Measurements from ENCODE around the gene ZEB2.
"Not testable (repeated sequence)": the region's sequence is repeated elsewhere in the genome, so short reads cannot be mapped to it uniquely, and the experiment has no call there.

ZEB2 gene

DNA sequence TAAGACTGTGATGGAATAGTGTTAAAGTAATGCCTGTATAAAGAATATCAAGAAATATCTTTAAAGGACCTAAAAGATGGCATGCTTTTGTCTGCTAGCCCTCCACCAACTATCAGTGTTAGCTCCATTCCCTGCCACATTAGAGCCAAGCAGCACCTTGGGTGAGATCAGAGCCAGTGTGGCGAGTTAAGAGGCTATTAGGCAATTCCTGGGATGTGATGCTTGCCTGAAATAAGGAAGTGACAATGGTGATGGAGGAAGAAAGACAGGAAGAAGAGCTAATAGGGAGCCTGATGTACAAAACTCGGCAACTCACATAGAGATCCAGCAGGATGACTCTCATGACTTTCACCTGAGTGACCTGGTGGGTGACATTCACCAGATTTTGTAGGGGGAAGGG, 143.5 kb downstream of the ZEB2 start:
- DNase-seq = no peak

- no peak for DNase-seq
Observed at GRCh38 chr2:144374163-144374661, 145.7 kb downstream of the ZEB2 start.

DNA sequence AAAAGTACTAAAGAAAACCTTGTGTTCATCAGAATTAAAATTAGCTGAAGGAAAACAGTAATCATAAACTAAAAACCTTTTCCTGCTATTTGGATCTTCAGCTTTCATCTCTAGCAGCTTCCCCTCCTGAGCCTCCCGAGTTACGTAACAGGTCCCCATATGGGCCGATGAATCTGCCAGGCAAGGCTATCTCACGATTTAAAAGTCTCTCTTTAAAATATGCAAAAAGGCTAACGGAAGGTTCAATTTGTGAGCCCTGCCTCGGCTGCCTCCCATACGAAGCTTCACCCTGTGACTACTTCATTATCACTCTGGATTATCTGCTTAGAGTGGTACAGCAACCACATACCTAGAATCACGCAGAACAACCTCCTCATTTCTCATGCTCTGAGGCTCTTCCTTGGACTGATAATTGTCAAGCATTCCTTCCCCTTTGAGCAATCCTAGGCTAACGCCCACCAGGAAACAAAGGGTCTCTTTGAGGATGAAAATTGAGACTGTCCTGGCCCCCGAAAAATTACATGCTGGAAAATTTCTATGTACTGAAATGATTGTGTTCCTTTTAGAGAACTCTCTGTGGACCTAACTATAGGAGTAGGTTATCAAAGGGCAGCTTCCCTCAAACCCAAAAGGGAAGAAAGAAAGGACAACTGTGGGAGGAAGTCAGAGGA, 147.4 kb downstream of the ZEB2 start:
- no peak for DNase-seq

DNA sequence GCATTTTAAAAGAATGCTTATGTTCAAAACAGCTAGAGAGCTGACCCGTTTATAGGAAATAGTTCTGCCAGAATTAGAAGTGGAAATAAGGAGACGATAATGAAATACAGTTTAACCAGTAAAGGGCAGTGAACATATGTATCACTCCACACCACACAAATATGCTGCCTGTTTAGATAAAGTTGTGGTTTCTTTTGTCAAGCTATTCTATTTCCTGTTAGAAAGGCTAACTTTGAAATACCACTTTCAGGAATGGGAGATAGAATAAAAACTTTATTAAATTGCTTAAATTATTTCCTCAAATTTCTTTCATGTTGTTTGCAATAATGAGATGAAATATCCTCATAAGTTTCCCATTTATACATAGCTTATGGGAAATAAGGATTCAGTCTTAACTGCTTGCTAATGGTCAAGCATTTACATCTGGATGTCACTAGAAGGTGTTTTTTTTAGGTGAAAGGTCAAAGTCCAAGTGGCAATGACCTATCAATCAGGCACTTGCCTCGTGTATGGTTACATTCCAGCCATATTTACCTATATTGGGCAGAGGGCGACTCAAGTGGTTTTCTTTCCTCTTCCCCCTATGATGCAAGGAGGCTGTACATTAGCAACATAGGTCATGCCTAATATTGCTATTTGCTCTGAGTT, 148.9 kb downstream of the ZEB2 start:
- DNase-seq = no peak

GRCh38 chr2:144369416-144369815, 150.5 kb downstream of the ZEB2 start:
- DNase-seq = no peak

DNA sequence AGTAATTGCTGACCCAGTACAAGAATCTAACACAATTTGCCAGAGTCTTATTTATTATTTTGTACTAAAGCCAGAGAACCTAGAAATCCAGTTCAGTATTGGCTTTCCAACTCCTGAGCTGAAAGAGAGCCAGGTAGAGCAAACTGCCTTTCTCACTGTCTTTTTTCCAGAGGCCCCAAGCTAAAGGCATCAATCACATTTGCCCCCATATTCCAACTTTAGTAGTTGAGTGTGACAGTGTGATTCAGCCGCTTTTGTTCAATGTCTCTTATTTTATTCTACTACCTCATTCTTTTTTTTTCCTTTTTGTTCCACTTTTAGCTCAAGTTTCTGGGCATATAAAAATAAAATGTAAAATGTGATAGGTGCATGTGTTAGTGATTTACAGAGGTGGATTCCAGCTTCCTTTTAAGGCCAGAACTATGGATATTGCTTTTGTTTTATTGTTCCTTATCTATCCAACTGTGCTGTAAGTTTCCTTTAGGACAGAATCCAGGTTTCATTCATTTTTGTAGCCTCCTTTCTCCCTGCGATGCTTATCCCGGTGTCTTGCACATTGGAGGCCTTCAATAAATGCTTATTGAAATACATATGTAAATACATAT, 153.0 kb downstream of the ZEB2 start:
- no peak for DNase-seq

GRCh38 chr2:144364944-144365738, 154.8 kb downstream of the ZEB2 start:
- no peak for DNase-seq

GRCh38 chr2:144364247-144364646, 155.7 kb downstream of the ZEB2 start:
- DNase-seq = not testable (repeated sequence)

DNA sequence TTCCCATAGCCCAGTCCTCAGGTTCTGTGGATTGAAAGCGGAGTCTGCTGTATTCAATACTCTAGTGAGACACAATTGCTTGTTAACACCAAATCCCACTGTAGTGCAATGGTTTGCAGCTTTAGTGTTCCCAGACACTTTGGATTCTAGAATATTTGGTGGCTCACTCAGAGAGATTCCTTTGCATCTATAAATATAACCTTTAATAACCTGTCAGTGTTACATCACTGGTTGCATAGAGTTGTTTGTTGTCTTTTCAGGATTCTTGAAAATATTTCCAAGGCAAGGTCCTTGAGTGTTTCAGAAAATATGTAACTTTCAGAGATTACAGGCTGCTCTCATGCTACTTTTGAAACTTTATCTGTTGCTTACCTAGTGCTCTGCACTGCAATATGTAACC, 157.5 kb downstream of the ZEB2 start:
- no peak for DNase-seq

GRCh38 chr2:144361742-144362141, 158.2 kb downstream of the ZEB2 start:
- DNase-seq = no peak

DNA sequence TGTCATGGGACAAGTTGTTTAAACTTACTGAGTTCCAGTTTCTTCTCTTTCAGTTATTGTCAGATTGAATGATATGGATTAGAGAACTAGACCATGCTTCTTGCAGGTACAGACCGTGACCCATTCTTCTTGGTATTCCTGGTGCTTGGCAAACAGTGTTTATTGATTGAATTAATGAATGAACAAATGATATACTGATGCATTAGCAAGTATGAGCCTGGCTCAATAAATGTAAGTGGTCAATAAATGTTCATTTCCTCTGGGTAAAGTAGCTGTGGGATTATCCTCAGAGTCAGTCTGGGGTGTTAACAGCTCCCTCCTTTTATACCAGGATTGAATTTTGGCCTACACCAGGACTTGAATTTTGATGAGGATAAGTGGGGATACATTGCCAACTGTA, 160.2 kb downstream of the ZEB2 start:
- DNase-seq = no peak

- no peak for DNase-seq
Observed at GRCh38 chr2:144358979-144359541, 160.9 kb downstream of the ZEB2 start.

DNA sequence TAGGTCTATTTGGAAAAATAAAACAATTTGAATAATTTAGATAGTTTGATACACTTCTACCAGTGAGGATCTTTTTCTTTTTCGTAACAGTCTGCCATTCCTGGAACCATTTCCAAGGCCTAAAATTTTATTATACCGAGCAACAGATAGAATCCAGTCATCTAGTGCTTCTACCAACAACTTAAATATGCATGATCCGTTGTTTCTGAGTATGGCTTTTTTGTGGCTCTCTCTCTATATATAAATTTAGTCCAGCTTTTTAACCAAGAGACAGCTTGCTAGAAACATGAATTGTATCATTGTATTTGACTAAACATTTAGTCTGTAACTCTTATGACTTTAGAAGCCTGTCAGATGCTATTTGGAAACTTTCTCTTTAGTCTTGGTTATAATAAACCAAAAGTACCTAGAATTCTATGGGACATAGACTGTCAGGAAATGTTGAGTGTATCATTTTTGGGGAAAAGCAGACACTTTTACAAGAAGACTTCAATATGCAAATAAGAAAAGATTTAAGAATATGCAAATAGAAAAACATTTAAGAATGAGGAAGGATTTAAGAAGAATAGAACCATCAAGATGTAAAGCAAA, 161.4 kb downstream of the ZEB2 start:
- no peak for DNase-seq

DNA sequence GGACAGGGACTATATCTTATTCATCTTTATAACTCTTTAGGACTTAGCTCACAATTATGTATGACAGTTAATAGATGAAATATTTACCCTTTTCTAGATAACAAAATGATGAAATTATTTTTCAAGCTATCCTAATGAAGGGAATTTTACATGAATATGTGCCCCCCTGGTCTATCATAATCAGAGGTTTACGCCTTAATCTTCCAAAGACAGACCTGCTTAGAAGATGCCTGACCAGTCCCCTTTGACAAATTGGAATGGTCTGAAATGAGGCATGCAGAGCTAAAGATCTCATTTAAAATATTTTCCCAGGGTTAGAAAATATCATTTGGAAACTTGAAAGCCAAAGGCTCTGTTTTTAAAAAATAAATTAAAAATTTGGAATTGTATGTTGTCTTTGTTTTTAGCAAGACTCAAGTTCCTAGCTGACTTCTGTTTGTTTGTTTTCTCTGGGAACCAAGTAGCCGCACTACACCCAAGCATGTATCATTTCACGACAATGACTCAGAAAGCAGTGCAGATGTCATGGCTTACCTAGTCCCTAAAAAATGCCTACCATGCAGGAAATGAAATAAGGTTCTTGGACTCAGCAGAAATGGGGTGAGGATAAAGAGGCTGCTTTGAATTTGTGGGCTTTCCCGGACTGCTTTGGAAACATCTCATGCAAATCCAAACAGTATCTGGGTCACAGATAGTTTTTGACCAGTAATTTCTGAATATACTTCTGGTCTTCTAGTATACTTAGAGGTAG, 162.1 kb downstream of the ZEB2 start:
- DNase-seq = no peak

- DNase-seq = no peak
Observed at GRCh38 chr2:144356402-144356801, 163.5 kb downstream of the ZEB2 start.

DNA sequence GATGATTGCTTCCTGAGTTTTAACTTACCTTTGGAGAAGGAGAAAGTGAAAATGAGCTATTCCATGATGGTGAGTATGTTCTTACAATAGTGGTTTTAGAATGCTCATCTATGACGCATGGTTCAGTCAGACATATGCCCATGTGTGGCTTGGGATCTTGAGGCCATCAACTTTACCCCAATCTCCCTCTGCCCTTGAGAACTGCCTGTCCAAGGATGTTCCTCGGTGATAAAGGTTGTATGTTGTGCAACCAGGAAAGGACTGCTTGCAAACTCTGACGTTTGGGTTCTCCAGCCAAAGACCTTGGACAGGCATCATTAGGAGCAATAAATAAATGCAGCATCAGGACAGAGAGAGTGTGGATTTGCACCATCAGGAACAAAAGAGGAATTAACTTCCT, 165.0 kb downstream of the ZEB2 start:
- no peak for DNase-seq

GRCh38 chr2:144351687-144352086, 168.2 kb downstream of the ZEB2 start:
- no peak for DNase-seq

- DNase-seq = no peak
Observed at GRCh38 chr2:144350151-144350802, 169.6 kb downstream of the ZEB2 start.

GRCh38 chr2:144349674-144350073, 170.2 kb downstream of the ZEB2 start:
- no peak for DNase-seq

GRCh38 chr2:144348846-144349245, 171.1 kb downstream of the ZEB2 start:
- DNase-seq = no peak

DNA sequence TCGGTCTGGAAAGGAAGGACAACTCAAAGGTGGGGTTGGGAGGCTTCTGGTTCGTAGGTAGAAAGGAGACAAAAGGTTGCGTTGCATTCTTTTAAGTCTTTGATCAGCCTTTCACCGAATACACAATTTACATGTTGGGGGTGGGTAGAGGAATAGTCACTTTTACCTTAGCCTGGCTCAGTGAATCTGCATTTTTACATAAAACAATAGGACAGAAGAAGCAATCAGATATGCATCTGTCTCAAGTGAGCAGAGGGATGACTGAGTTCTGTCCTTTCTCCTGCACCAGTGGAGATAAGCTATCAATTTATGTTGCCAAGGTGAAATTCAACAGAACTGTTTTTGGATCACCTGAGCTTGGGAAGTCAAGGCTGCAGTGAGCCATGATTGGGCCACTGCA, 173.7 kb downstream of the ZEB2 start:
- DNase-seq = no peak
